NCI-H1436 (cell line): ENCODE measurements around the gene DEDD.

Experiments used
- DNase-seq: peaks from one replicate; lab custom pipeline; 2025; lab: John Stamatoyannopoulos, UW

Gene DEDD

GRCh38 chr1:161091796-161092507 lies 40.5 kb downstream of the DEDD start:
- DNase-seq, result no peak

- no peak for DNase-seq
Measured at GRCh38 chr1:161091093-161091492, 41.4 kb downstream of the DEDD start.

- DNase-seq, result no peak
Measured at GRCh38 chr1:161090617-161091016, 41.9 kb downstream of the DEDD start.

- DNase-seq, result no peak
Measured at GRCh38 chr1:161089938-161090337, 42.5 kb downstream of the DEDD start.

GRCh38 chr1:161089251-161089924 lies 43.1 kb downstream of the DEDD start, which contains the start of gene NECTIN4:
Gene NECTIN4 (minus strand): TSS chr1:161089558. CDS start chr1:161089296, 262 bp downstream.
- no peak for DNase-seq

GRCh38 chr1:161088587-161089110 lies 43.8 kb downstream of the DEDD start:
- no peak for DNase-seq

- DNase-seq, result no peak
Measured at GRCh38 chr1:161086457-161086856, 46.0 kb downstream of the DEDD start.

- no peak for DNase-seq
Measured at GRCh38 chr1:161085165-161085564, 47.3 kb downstream of the DEDD start.

GRCh38 chr1:161084597-161084988 lies 47.9 kb downstream of the DEDD start:
- DNase-seq, result no peak

GRCh38 chr1:161083748-161084596 lies 48.5 kb downstream of the DEDD start:
- DNase-seq, result no peak

- no peak for DNase-seq
Measured at GRCh38 chr1:161082996-161083747, 49.3 kb downstream of the DEDD start.

GRCh38 chr1:161082483-161082882 lies 50.0 kb downstream of the DEDD start:
- no peak for DNase-seq

- DNase-seq, result no peak
Measured at GRCh38 chr1:161081519-161081918, 50.9 kb downstream of the DEDD start.

GRCh38 chr1:161080441-161081405 lies 51.7 kb downstream of the DEDD start:
- DNase-seq, result no peak

GRCh38 chr1:161079436-161080110 lies 52.9 kb downstream of the DEDD start:
- no peak for DNase-seq

- DNase-seq, result no peak
Measured at GRCh38 chr1:161077426-161077825, 55.0 kb downstream of the DEDD start.

GRCh38 chr1:161076410-161076809 lies 56.1 kb downstream of the DEDD start:
- DNase-seq, result no peak

GRCh38 chr1:161074676-161075368 lies 57.6 kb downstream of the DEDD start:
- no peak for DNase-seq

GRCh38 chr1:161073474-161074121 lies 58.9 kb downstream of the DEDD start:
- DNase-seq, result no peak
